NOMO-1 (cell line): Measurements from ENCODE around the gene EFNB2.

Source experiments
- DNase-seq, 2 experiments: peaks; one replicate each; lab custom pipeline; 2025; ENCODE audit not compliant: unreplicated experiment in 2 of 2; lab: John Stamatoyannopoulos, UW

EFNB2 gene

GRCh38 chr13:106503730-106504453 is 31.6 kb downstream of the EFNB2 start:
- no peak for DNase-seq

GRCh38 chr13:106503272-106503671 is 32.2 kb downstream of the EFNB2 start:
- no peak for DNase-seq

DNA sequence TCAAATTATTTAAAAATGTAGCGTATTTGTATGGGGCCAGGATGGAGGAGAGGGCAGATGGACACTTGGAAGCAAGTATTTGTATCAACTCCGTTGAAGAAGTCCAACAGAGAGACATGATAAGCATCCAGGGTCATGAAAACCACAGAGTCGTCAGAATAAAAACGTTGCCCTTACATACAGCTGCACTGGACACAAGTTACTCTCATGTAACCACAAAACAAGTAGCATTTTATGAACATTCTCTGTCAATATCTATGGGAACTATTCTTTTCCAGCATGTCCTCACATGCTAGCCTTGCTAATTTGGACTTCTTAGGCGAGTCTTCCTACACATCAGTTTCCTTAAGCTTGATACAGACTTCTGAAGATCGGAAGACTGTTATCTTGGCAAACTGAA is 35.0 kb downstream of the EFNB2 start:
- no peak for DNase-seq

- DNase-seq = peak; percentile 86 to 87
Observed at GRCh38 chr13:106499896-106500295, 35.6 kb downstream of the EFNB2 start.

DNA sequence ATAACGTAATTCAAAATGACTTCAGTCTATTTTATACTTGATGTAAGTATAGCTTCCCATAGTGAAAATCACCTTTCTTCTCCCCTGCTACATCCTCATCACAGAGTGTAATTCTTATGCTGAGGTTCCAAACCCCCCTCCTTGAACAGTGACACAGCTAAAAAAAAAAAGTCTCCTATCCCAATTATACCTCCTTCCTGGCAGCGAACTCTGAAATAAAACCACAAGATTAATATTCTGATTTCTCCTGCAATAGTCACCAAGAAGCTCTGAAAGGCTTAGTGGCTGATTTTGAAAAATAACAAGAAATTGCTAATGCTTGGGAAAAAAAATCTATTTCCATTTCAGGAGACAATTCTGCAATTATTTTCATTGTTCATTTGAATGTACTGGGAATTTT is 36.3 kb downstream of the EFNB2 start:
- no peak for DNase-seq

GRCh38 chr13:106498571-106498970 is 36.9 kb downstream of the EFNB2 start:
- DNase-seq = peak in 1 of 2 experiments; percentile 60

DNA sequence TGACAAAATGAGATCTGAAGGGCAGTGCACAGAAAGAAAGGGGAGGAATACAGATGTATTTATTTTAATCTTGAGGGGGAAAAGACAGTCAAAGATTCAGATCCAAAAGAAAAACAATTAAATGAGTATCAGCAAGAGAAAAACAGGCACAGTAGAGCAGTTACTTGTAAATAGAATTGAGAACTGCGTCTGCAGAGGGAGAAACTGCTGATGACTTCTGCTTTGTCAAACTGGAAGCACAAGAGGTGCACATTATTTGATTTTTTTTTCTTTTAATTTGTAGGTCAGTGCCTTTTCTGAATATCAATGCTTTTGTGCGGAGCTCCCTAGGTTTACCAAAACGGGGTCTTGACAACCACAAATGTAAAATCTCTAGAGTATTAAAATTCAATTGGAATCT is 37.3 kb downstream of the EFNB2 start:
- peak in 1 of 2 experiments; percentile 60 for DNase-seq

DNA sequence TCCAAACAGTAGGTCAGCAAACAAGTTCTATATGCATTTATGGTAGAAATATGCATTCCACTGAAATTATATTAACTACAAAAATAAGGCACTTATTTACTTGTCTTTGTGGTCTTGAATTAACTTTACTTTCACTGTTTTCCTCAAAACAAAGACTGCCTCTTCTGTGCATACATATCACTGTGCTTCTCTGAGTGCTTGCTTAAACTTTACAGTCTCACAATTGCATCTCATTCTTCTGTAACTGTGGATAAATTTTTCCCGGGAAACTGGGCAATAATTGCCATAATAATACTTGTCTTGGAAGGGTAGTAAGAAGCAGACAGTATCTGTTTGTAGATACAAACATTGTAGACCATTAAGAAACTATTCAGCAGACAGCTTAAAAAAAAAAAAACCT is 38.4 kb downstream of the EFNB2 start:
- DNase-seq = no peak

DNA sequence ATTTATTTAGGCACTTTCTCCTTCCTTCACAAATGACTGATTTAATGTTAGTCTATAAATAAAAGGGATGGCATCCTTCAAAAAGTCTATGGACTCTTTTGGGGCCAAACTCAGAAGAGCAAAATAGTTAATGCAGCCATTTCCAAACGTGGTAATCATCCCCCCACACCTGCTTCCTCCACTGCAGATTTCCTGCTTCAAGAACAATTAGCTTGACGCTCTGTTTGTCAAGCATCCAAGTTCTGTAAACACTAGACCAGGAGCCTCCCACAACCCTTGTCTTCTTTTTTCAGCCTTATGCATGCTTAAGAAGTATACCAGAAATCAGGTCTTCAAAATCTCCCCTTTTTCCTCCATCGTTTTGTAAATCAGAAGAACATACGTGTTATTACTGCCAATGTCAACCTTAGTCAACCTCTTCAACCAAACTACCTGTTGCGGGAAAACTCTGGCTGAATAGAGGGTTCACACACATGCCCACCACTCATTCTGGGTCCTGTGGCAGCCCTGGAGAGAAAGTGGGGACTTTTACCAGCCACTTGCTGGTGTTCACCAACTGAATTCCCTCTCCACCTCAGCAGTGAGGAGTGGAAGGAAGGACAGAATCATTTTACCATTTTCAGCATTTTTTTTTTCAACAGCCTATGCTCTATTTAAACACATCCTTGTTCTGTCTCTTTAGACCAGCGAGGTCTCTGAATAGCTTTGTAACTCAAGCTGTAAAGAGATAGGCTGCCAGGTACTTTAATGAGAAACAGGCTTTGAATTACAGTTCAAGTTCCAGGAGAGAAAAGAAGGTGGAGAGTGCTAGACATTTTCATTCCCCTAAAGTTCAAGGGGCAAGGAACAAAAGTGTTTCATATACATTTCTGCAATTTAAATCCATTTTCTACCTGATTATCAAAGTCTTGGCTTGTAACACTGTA is 39.1 kb downstream of the EFNB2 start:
- DNase-seq = no peak

- no peak for DNase-seq
Observed at GRCh38 chr13:106494936-106495335, 40.5 kb downstream of the EFNB2 start.

- no peak for DNase-seq
Observed at GRCh38 chr13:106494506-106494905, 41.0 kb downstream of the EFNB2 start.

DNA sequence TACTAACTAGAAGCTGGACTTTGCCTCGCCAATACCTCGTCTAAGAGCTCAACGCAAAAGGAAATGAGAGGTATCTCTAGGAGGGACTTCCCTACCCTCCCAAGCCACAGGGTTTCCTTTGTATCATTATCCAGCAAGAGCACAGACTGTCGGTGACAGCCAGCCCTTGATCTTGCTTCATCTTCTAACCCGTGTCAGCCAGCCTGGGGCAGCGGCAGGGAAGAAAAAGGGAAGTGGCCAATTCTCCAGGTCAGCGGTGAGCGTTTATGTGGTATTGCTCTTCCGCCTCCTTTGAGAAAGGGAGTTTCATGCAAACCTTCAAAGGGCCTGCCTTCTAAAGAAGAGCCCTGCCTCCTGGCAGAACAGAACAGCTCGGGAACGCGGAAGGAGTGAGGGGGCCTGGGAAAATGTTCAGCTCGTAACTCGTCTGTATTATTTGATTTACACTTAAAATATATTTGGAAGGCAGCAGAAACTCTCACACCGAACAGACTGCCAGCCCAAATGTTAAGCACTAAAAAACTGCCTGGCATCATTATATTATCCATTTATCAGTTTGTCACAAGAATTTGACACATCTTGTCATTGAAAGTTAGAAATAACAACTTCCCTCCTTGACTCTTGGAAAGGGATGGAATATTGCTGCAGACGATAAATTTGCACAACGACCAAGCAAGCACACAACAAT is 41.8 kb downstream of the EFNB2 start:
- DNase-seq = peak; percentile 94 to 96

- peak in 1 of 2 experiments; percentile 45 for DNase-seq
Observed at GRCh38 chr13:106492588-106493475, 42.6 kb downstream of the EFNB2 start.

GRCh38 chr13:106491928-106492587 is 43.4 kb downstream of the EFNB2 start:
- DNase-seq = no peak

- DNase-seq = no peak
Observed at GRCh38 chr13:106491463-106491862, 44.0 kb downstream of the EFNB2 start.

DNA sequence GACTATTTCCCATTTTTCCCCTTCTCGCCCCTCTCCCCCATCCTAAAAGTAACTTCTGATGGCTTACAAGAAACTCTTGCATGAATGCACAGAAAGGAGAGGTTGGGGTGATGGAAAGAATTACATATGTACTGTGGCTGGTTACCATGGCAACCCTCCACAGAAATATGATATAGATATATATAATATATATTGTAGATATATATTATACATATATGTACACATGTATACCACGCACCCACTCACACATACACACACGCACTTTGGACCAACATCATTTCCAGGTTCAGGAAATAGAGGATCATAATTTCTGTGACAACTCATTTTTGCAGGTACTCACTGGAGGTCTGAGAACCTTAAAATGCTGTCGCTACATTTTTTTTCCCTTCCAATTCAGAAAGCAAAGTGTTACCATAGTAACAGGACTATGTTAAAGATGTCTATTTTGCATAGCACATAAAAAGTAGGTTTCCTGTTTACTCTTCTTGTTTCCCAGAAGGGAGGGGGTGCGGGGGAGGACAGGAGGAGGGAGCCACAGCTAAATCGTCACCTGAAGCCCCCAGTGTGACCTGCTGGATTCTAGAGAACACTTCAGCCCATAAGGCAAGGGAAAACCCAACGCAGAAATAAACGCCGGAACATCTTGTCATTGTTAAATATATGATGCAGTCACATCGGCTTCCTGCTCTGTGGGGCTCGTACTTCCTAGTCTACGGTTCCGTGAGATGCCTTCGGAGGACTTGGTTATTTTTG is 44.7 kb downstream of the EFNB2 start:
- no peak for DNase-seq

DNA sequence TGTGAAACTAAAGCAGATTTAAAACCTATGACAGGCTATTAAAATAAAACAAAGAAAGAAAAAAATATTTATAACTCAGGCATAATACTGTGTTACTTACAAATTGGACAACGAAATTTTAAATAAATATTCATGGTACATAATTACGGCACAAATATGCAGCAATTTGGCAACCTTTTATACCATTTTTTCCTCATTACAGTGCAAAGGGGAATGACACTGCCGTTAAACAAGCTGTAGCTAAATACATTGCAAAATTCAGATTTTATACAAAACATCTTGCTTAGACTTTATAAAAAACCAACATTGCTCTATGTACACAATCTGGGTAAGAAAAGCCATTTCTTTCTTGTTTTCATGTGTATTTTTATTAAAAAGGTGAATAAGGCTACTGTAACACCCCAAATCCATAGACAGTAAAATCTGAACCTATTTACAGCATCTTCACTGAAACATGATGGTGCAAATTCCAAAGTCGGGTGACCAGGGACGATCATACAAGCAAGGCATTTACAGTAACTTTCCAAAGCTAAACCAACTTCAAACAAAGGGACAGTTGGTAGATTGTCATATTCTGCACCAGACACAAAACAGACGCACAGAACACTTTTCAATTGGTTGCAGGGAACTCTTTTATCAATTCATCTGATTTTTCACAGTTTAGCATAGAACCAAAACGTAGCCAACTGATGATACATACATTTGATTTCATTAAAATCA is 45.5 kb downstream of the EFNB2 start:
- DNase-seq = no peak

GRCh38 chr13:106488686-106489085 is 46.8 kb downstream of the EFNB2 start:
- no peak for DNase-seq
